ENCODE measurements around the gene HMGCR.

The HMGCR gene

DNA sequence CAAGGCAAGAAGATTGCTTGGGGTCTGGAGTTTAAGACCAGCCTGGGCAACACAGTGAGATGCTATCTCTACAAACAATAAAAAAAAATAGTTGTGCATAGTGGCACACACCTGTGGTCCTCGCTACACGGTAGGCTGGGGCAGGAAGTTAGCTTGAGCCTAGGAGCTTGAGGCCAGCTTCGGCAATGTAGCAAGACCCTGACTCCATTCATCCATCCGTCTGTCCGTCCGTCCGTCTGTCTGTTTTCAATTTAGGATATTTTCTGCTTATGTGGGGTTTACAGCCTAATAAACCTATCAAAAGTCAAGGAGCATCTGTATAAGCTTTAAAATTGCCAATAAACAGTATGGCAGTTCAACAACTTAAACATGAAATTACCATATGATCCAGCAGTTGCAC lies 19.7 kb downstream of the HMGCR start:
- H2BK15ac ChIP-seq (ENCODE audit: low read depth, poor library complexity, severe bottlenecking), result no peak overlapping the region
- H2AFZ ChIP-seq (ENCODE audit: low read depth, low read length), result no peak overlapping the region
- H3K4me1 ChIP-seq (ENCODE audit: control insufficient read depth, insufficient read depth, low read depth, low read length), result peaks cover 2% of the 10 kb centered on the region

DNA sequence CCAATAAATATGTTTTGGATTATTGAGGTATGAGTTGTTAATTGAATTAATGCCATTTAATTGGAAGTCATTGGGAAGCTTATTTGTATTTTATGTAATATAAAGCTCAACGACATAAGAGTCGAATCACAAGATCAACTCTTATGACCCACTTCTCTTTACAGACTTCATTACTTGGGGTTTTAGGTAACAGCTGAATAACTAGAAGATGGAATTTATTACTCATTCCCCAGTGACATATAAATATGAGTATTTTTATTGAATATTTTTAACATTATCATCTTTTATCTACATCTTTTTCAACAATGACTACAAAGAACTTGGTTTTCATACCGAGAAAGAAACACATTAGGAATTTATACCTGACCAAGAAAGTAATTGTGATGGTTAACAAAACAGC lies 21.1 kb downstream of the HMGCR start:
- Histone ChIP-seq H2AFZ (ENCODE audit: low read depth, low read length) (no peak overlapping the region), H3K79me1 (replicated peaks; ENCODE audit: low read length, poor library complexity, severe bottlenecking) (peaks cover 11% of the 10 kb centered on the region), H2BK120ac (ENCODE audit: low read depth, low read length) (no peak overlapping the region), H3K4me1 (ENCODE audit: control insufficient read depth, insufficient read depth, low read depth, low read length) (peaks cover 2% of the 10 kb centered on the region), H3K23ac (ENCODE audit: low read length in 2 of 2) (no peak overlapping the region), H3K9ac (ENCODE audit: low read length) (no peak overlapping the region), H3K36me3 (ENCODE audit: control insufficient read depth in 1 of 2, insufficient read depth in 2 of 2, low read depth in 1 of 2, low read length in 2 of 2) (peaks cover 26 to 99% of the 10 kb centered on the region in 2 experiments), H3K27me3 (ENCODE audit: control insufficient read depth in 1 of 2, insufficient read depth in 1 of 2, low read length in 2 of 2) (no peaks in the 10 kb centered on the region), H3K9me3 (ENCODE audit: control insufficient read depth, low read length) (no peaks in the 10 kb centered on the region), H2AK5ac (ENCODE audit: low read length, severe bottlenecking) (no peak overlapping the region), H3K18ac (ENCODE audit: low read depth in 1 of 2, low read length in 2 of 2) (no peak overlapping the region), H3K4ac (ENCODE audit: low read depth in 1 of 2, low read length in 2 of 2) (no peak overlapping the region), H3K27ac (ENCODE audit: low read length, poor library complexity, severe bottlenecking) (no peak overlapping the region), H2BK5ac (ENCODE audit: low read depth, low read length, poor library complexity, severe bottlenecking) (no peak overlapping the region), H2BK12ac (ENCODE audit: low read length in 2 of 2) (no peak overlapping the region), H4K8ac (ENCODE audit: low read length) (no peak overlapping the region), H3K14ac (ENCODE audit: low read length in 2 of 2) (no peak overlapping the region), H3K4me3 (ENCODE audit: insufficient read depth in 1 of 2, low read depth in 1 of 2, low read length in 2 of 2) (no peak overlapping the region), H3K4me2 (ENCODE audit: low read length, poor library complexity, severe bottlenecking) (no peak overlapping the region), H2BK15ac (ENCODE audit: low read depth, poor library complexity, severe bottlenecking) (no peak overlapping the region), H4K91ac (ENCODE audit: low read length) (no peak overlapping the region)
- WGBS, result no CpG with 5 or more reads among the region's 3 CpGs
- no peak for DNase-seq

More for the DNA sequence above, 19.7 kb downstream of the HMGCR start:
- H3K79me1 ChIP-seq (replicated peaks; ENCODE audit: low read length, poor library complexity, severe bottlenecking), result peaks cover 11% of the 10 kb centered on the region
- H3K4me2 ChIP-seq (ENCODE audit: low read length, poor library complexity, severe bottlenecking), result no peak overlapping the region
- no peak overlapping the region for H2BK120ac ChIP-seq (ENCODE audit: low read depth, low read length)
- H3K18ac ChIP-seq (ENCODE audit: low read depth in 1 of 2, low read length in 2 of 2), result no peak overlapping the region
- 96% methylated on average over 3 of the region's 7 CpGs for WGBS
- no peak overlapping the region for H3K27ac ChIP-seq (ENCODE audit: low read length, poor library complexity, severe bottlenecking)
- H3K4me3 ChIP-seq (ENCODE audit: insufficient read depth in 1 of 2, low read depth in 1 of 2, low read length in 2 of 2), result no peak overlapping the region
- H4K8ac ChIP-seq (ENCODE audit: low read length), result no peak overlapping the region
- no peak overlapping the region for H2AK5ac ChIP-seq (ENCODE audit: low read length, severe bottlenecking)
- H2BK12ac ChIP-seq (ENCODE audit: low read length in 2 of 2), result no peak overlapping the region
- no peak overlapping the region for H2BK5ac ChIP-seq (ENCODE audit: low read depth, low read length, poor library complexity, severe bottlenecking)
- H3K4ac ChIP-seq (ENCODE audit: low read depth in 1 of 2, low read length in 2 of 2), result no peak overlapping the region
- no peak overlapping the region for H3K9ac ChIP-seq (ENCODE audit: low read length)
- no peak for DNase-seq
- no peaks in the 10 kb centered on the region for H3K9me3 ChIP-seq (ENCODE audit: control insufficient read depth, low read length)
- H3K14ac ChIP-seq (ENCODE audit: low read length in 2 of 2), result no peak overlapping the region
- H3K23ac ChIP-seq (ENCODE audit: low read length in 2 of 2), result no peak overlapping the region
- no peak overlapping the region for H4K91ac ChIP-seq (ENCODE audit: low read length)
- H3K36me3 ChIP-seq (ENCODE audit: control insufficient read depth in 1 of 2, insufficient read depth in 2 of 2, low read depth in 1 of 2, low read length in 2 of 2), result peaks cover 26 to 97% of the 10 kb centered on the region in 2 experiments
- no peaks in the 10 kb centered on the region for H3K27me3 ChIP-seq (ENCODE audit: control insufficient read depth in 1 of 2, insufficient read depth in 1 of 2, low read length in 2 of 2)

DNA sequence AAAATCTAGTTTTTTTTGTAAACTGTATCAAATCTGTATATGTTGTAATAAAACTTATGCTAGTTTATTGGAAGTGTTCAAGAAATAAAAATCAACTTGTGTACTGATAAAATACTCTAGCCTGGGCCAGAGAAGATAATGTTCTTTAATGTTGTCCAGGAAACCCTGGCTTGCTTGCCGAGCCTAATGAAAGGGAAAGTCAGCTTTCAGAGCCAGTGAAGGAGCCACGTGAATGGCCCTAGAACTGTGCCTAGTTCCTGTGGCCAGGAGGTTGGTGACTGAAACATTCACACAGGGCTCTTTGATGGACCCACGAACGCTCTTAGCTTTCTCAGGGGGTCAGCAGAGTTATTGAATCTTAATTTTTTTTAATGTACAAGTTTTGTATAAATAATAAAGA lies 24.3 kb downstream of the HMGCR start:
- Histone ChIP-seq H3K14ac (ENCODE audit: low read length in 2 of 2) (no peak overlapping the region), H3K9ac (ENCODE audit: low read length) (no peak overlapping the region), H2AK5ac (ENCODE audit: low read length, severe bottlenecking) (no peak overlapping the region), H2BK5ac (ENCODE audit: low read depth, low read length, poor library complexity, severe bottlenecking) (no peak overlapping the region), H3K4ac (ENCODE audit: low read depth in 1 of 2, low read length in 2 of 2) (no peak overlapping the region), H3K4me3 (ENCODE audit: insufficient read depth in 1 of 2, low read depth in 1 of 2, low read length in 2 of 2) (no peak overlapping the region), H3K4me1 (ENCODE audit: control insufficient read depth, insufficient read depth, low read depth, low read length) (peaks cover 6% of the 10 kb centered on the region), H3K27me3 (ENCODE audit: control insufficient read depth in 1 of 2, insufficient read depth in 1 of 2, low read length in 2 of 2) (no peaks in the 10 kb centered on the region), H3K18ac (ENCODE audit: low read depth in 1 of 2, low read length in 2 of 2) (no peak overlapping the region), H3K23ac (ENCODE audit: low read length in 2 of 2) (no peak overlapping the region), H3K4me2 (ENCODE audit: low read length, poor library complexity, severe bottlenecking) (no peak overlapping the region), H3K79me1 (replicated peaks; ENCODE audit: low read length, poor library complexity, severe bottlenecking) (peaks cover 11% of the 10 kb centered on the region), H4K91ac (ENCODE audit: low read length) (no peak overlapping the region), H3K36me3 (ENCODE audit: control insufficient read depth in 1 of 2, insufficient read depth in 2 of 2, low read depth in 1 of 2, low read length in 2 of 2) (peaks cover 19 to 69% of the 10 kb centered on the region in 2 experiments), H3K9me3 (ENCODE audit: control insufficient read depth, low read length) (no peaks in the 10 kb centered on the region), H3K27ac (ENCODE audit: low read length, poor library complexity, severe bottlenecking) (peak overlapping the region; percentile 23), H2BK12ac (ENCODE audit: low read length in 2 of 2) (no peak overlapping the region), H2BK15ac (ENCODE audit: low read depth, poor library complexity, severe bottlenecking) (no peak overlapping the region), H4K8ac (ENCODE audit: low read length) (no peak overlapping the region), H2BK120ac (ENCODE audit: low read depth, low read length) (no peak overlapping the region), H2AFZ (ENCODE audit: low read depth, low read length) (no peak overlapping the region)
- DNase-seq, result no peak
- WGBS, result 93% methylated on average over 2 of the region's 4 CpGs

DNA sequence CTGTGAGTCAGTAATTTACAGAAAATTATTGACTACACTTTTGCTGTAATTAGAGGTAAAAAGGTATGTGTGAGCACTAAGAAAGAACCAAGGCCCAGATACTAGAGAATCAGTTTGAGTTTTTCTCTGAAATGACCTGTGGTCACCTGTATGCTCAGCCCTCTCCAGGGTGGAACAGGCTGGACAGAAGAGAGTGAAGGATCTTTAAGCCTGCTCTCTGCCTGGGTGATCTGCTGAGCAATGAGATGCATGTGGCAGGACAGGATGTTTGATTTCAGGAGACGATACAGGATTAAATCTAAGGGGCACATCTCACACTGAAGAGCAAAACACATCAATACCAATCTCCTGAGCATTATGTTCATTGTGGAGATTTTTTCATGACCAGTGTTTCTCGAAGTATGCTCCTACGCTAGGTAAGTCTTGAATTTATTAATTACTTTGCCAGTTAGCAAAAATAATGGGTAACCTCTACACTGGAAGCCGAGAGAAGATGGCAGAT lies 25.5 kb downstream of the HMGCR start:
- peaks cover 15 to 57% of the 10 kb centered on the region in 2 experiments for H3K36me3 ChIP-seq (ENCODE audit: control insufficient read depth in 1 of 2, insufficient read depth in 2 of 2, low read depth in 1 of 2, low read length in 2 of 2)
- no peaks in the 10 kb centered on the region for H3K27me3 ChIP-seq (ENCODE audit: control insufficient read depth in 1 of 2, insufficient read depth in 1 of 2, low read length in 2 of 2)
- H3K9ac ChIP-seq (ENCODE audit: low read length), result no peak overlapping the region
- H3K18ac ChIP-seq (ENCODE audit: low read depth in 1 of 2, low read length in 2 of 2), result no peak overlapping the region
- no peak overlapping the region for H2BK120ac ChIP-seq (ENCODE audit: low read depth, low read length)
- H3K14ac ChIP-seq (ENCODE audit: low read length in 2 of 2), result no peak overlapping the region
- H3K4ac ChIP-seq (ENCODE audit: low read depth in 1 of 2, low read length in 2 of 2), result no peak overlapping the region
- no peak overlapping the region for H3K23ac ChIP-seq (ENCODE audit: low read length in 2 of 2)
- H4K91ac ChIP-seq (ENCODE audit: low read length), result no peak overlapping the region
- no peak overlapping the region for H2AK5ac ChIP-seq (ENCODE audit: low read length, severe bottlenecking)
- H3K79me1 ChIP-seq (replicated peaks; ENCODE audit: low read length, poor library complexity, severe bottlenecking), result peaks cover 8% of the 10 kb centered on the region
- 100% methylated on average over 2 of the region's 4 CpGs for WGBS
- H4K8ac ChIP-seq (ENCODE audit: low read length), result no peak overlapping the region
- H3K27ac ChIP-seq (ENCODE audit: low read length, poor library complexity, severe bottlenecking), result no peak overlapping the region
- DNase-seq, result no peak
- no peak overlapping the region for H2BK12ac ChIP-seq (ENCODE audit: low read length in 2 of 2)
- H2BK15ac ChIP-seq (ENCODE audit: low read depth, poor library complexity, severe bottlenecking), result no peak overlapping the region
- H2BK5ac ChIP-seq (ENCODE audit: low read depth, low read length, poor library complexity, severe bottlenecking), result no peak overlapping the region
- H3K4me2 ChIP-seq (ENCODE audit: low read length, poor library complexity, severe bottlenecking), result no peak overlapping the region
- no peak overlapping the region for H2AFZ ChIP-seq (ENCODE audit: low read depth, low read length)
- peaks cover 6% of the 10 kb centered on the region for H3K4me1 ChIP-seq (ENCODE audit: control insufficient read depth, insufficient read depth, low read depth, low read length)
- no peaks in the 10 kb centered on the region for H3K9me3 ChIP-seq (ENCODE audit: control insufficient read depth, low read length)
- no peak overlapping the region for H3K4me3 ChIP-seq (ENCODE audit: insufficient read depth in 1 of 2, low read depth in 1 of 2, low read length in 2 of 2)
